K562 (cell line): ENCODE results near the gene UBXN2A. TPM values are rescaled to one million over a fixed set of nuclear protein-coding genes. Genes with fewer than 3 reads are reported as not detected.

Experiments
- ATAC-seq: fragments of 200-7000 bp; cut with Tn5 transposase; 3 replicates; pipeline ENCODE4 v1.9.1; 2020; ENCODE audit warnings: moderate library complexity
- BruUV-seq: library from RNA; stranded (reverse); fragments of 400-500 nt; replicated peaks from 2 replicates; lab custom pipeline; 2021; lab: Mats Ljungman, UMichigan
- CTCF ChIA-PET: fragments of 300-600 bp; formaldehyde crosslinking; extraction: SDS; loops from one replicate; lab custom pipeline; 2021; ENCODE audit warnings: low intra/inter-chr PET ratio; lab: Yijun Ruan, JAX
- POLR2A ChIA-PET: fragments of 300-600, 350-650 bp; sonication (Branson Sonifier 250); formaldehyde crosslinking; extraction: SDS; loops from one replicate; lab custom pipeline; 2021; ENCODE audit warnings: antibody characterized with exemption, inconsistent platforms; lab: Yijun Ruan, JAX
- DNase-seq, 4 experiments: peaks; one replicate each; pipeline versions ENCODE4 v3.0.0 to v3.0.0-alpha.2; 2011 to 2018; ENCODE audit warnings: low spot score in 3 of 4, mixed read lengths in 3 of 4; ENCODE audit errors: extremely low read depth in 1 of 4
- FAIRE-seq: peaks from 2 replicates; lab custom pipeline; 2011; peaks lifted over from hg19 to GRCh38; lab: Jason Lieb, UNC
- H2AFZ ChIP-seq: 2 replicates; pipeline ENCODE4 v1.6.0; 2011; ENCODE audit warnings: low read depth, low read length, control low read depth, inconsistent platforms
- H3K27ac ChIP-seq: fragments of 200-600 bp; 3 replicates; pipeline ENCODE4 v1.8.0; 2011; ENCODE audit warnings: low read depth, mild to moderate bottlenecking, control low read depth, inconsistent platforms, low read length, moderate library complexity, mixed read lengths; ENCODE audit errors: extremely low read depth
- H3K27me3 ChIP-seq, 2 experiments: fragments of 300-600 bp in 1 of 2; 2 replicates in 1 of 2; 3 replicates in 1 of 2; pipeline versions ENCODE4 v1.6.0 to v1.8.0; 2011; ENCODE audit warnings: inconsistent platforms in 2 of 2, low read length in 2 of 2, mild to moderate bottlenecking in 1 of 2, mixed read lengths in 1 of 2, moderate library complexity in 1 of 2; ENCODE audit not compliant: control insufficient read depth in 2 of 2, insufficient read depth in 2 of 2
- H3K36me3 ChIP-seq: fragments of 300-600 bp; 3 replicates; pipeline ENCODE4 v1.8.0; 2011; ENCODE audit warnings: mild to moderate bottlenecking, low read length, inconsistent platforms; ENCODE audit not compliant: control insufficient read depth, insufficient read depth
- H3K4me1 ChIP-seq, 2 experiments: fragments of 200-600 bp in 1 of 2; replicated peaks in 1 of 2; 2 replicates in 1 of 2; 3 replicates in 1 of 2; pipeline versions ENCODE4 v1.5.1 to v1.8.0; 2011; ENCODE audit warnings: inconsistent platforms in 2 of 2, low read length in 2 of 2, mild to moderate bottlenecking in 1 of 2, mixed read lengths in 1 of 2, moderate library complexity in 1 of 2; ENCODE audit not compliant: control insufficient read depth in 2 of 2, insufficient read depth in 2 of 2
- H3K4me2 ChIP-seq: 2 replicates; pipeline ENCODE4 v1.6.1; 2011; ENCODE audit warnings: low read length, control low read depth, inconsistent platforms, mixed read lengths; ENCODE audit not compliant: insufficient read depth
- H3K4me3 ChIP-seq: fragments of 200-600 bp; sonication (generic), shearing (Covaris generic); 2 replicates; pipeline ENCODE4 v1.5.1; 2016; ENCODE audit warnings: control low read depth, inconsistent platforms
- H3K79me2 ChIP-seq: fragments of 200-600 bp; 3 replicates; pipeline ENCODE4 v1.8.0; 2011; ENCODE audit warnings: low read length, inconsistent platforms; ENCODE audit not compliant: control insufficient read depth, insufficient read depth
- H3K9ac ChIP-seq, 2 experiments: 2 replicates each; pipeline versions ENCODE4 v1.6.0 to v1.6.1; 2011; ENCODE audit warnings: low read depth in 2 of 2, low read length in 2 of 2, control low read depth in 1 of 2, inconsistent platforms in 1 of 2, mild to moderate bottlenecking in 1 of 2, mixed read lengths in 1 of 2; ENCODE audit not compliant: insufficient read depth in 1 of 2
- H3K9me1 ChIP-seq: one replicate; pipeline ENCODE4 v1.6.0; 2011; ENCODE audit warnings: inconsistent platforms, mild to moderate bottlenecking, low read length, moderate library complexity; ENCODE audit not compliant: control insufficient read depth, insufficient read depth
- H3K9me3 ChIP-seq: replicated peaks from 2 replicates; pipeline ENCODE4 v1.5.1; 2011; ENCODE audit warnings: low read depth, low read length, inconsistent platforms; ENCODE audit not compliant: control insufficient read depth, insufficient read depth
- H4K20me1 ChIP-seq: replicated peaks from 2 replicates; pipeline ENCODE4 v1.6.1; 2011; ENCODE audit warnings: low read length, inconsistent platforms, mixed read lengths; ENCODE audit not compliant: control insufficient read depth, insufficient read depth
- BMI1 ChIP-seq: fragments of 150-350 bp; IDR thresholded peaks from 2 replicates; pipeline ENCODE4 v1.6.1; 2014; ENCODE audit warnings: low read length
- BRD4 ChIP-seq: fragments of 200-600 bp; sonication (generic); IDR thresholded peaks from 2 replicates; pipeline ENCODE4 v1.6.1; 2017; ENCODE audit warnings: inconsistent platforms
- C11orf30 ChIP-seq: fragments of 450-650 bp; IDR thresholded peaks from 2 replicates; pipeline ENCODE4 v1.6.1; 2016; ENCODE audit warnings: low read depth, mild to moderate bottlenecking
- CREB3 ChIP-seq: fragments of 450-650 bp; conservative IDR thresholded peaks from 2 replicates; pipeline ENCODE4 v1.6.1; 2016; ENCODE audit warnings: missing genetic modification characterization, low read depth, mild to moderate bottlenecking, missing compliant biosample characterization, moderate library complexity
- CTBP1 ChIP-seq: fragments of 450-650 bp; IDR thresholded peaks from 2 replicates; pipeline ENCODE4 v1.6.1; 2016; ENCODE audit warnings: borderline replicate concordance
- E2F5 ChIP-seq: sonication (generic); formaldehyde crosslinking; IDR thresholded peaks from 2 replicates; pipeline ENCODE4 v1.8.0; 2022; ENCODE audit warnings: mild to moderate bottlenecking, missing genetic modification reagents
- MAFF ChIP-seq: IDR thresholded peaks from 2 replicates; pipeline ENCODE4 v1.6.1; 2012; ENCODE audit warnings: low read length, improper control_type of control experiment
- MAFG ChIP-seq: fragments of 450-650 bp; conservative IDR thresholded peaks from 2 replicates; pipeline ENCODE4 v1.6.1; 2016; ENCODE audit warnings: missing genetic modification characterization, missing compliant biosample characterization
- MAFK ChIP-seq: IDR thresholded peaks from 2 replicates; pipeline ENCODE4 v1.6.1; 2011; ENCODE audit warnings: low read length, improper control_type of control experiment
- MEIS2 ChIP-seq: fragments of 450-650 bp; IDR thresholded peaks from 2 replicates; pipeline ENCODE4 v1.6.1; 2014; ENCODE audit warnings: mild to moderate bottlenecking; ENCODE audit not compliant: partially characterized antibody
- SPI1 ChIP-seq: IDR thresholded peaks from 2 replicates; pipeline ENCODE4 v1.6.1; 2011; ENCODE audit warnings: low read depth, low read length, control low read depth, borderline replicate concordance
- TGIF2 ChIP-seq: sonication (generic); formaldehyde crosslinking; IDR thresholded peaks from 2 replicates; pipeline ENCODE4 v1.8.1; 2022; ENCODE audit warnings: mild to moderate bottlenecking, missing genetic modification reagents, moderate library complexity
- YBX1 ChIP-seq: fragments of 450-650 bp; IDR thresholded peaks from 2 replicates; pipeline ENCODE4 v1.7.1; 2016; ENCODE audit warnings: mild to moderate bottlenecking
- ZNF197 ChIP-seq: fragments of 200-800 bp; sonication (Bioruptor generic); IDR thresholded peaks from 2 replicates; pipeline ENCODE4 v1.6.1; 2016; ENCODE audit warnings: low read depth, missing genetic modification characterization, missing compliant biosample characterization
- ZNF316 ChIP-seq: fragments of 450-650 bp; IDR thresholded peaks from 2 replicates; pipeline ENCODE4 v1.6.1; 2016
- ZNF592 ChIP-seq: fragments of 450-650 bp; IDR thresholded peaks from 2 replicates; pipeline ENCODE4 v1.6.1; 2017; ENCODE audit warnings: antibody characterized with exemption, mild to moderate bottlenecking
- ZNF766 ChIP-seq: fragments of 200-800 bp; sonication (Bioruptor generic); conservative IDR thresholded peaks from 2 replicates; pipeline ENCODE4 v1.6.1; 2016; ENCODE audit warnings: missing genetic modification characterization, missing compliant biosample characterization
- WGBS: fragments of 100-300 bp; shearing (Covaris generic); methylation state at CpG from one replicate; pipeline ENCODE4 v1.1.6; 2016; ENCODE audit warnings: low coverage, mixed read lengths; ENCODE audit not compliant: insufficient coverage; ENCODE audit errors: missing lambda C conversion rate; 5-methylcytosine and 5-hydroxymethylcytosine counted together
- in situ Hi-C: fragments of 300-500 bp; cut with MboI; formaldehyde crosslinking; loops from 4 replicates; pipeline ENCODE4 v1.15.0; 2018; ENCODE audit warnings: inconsistent platforms, mixed read lengths
- intact Hi-C: fragments of 100-400 bp; cut with micrococcal nuclease; formaldehyde crosslinking; loops from 2 replicates; pipeline ENCODE4 v1.14.2; 2022
- polyA plus RNA-seq, 8 experiments: library from polyadenylated mRNA; depleted of rRNA in 4 of 8; stranded (reverse) in 5 of 8; unstranded in 3 of 8; fragments of >200 nt; fragmentation: Nextera tagmentation in 2 of 8; fragmentation: Illumina TruSeq in 1 of 8; extraction: Ambion mirVana in 2 of 8; extraction: Trizol in 1 of 8; gene quantifications; 2 replicates each; pipeline versions ENCODE4 v1.2.1 to v1.2.3, GENCODE V29; 2011 to 2014; ENCODE audit warnings: inconsistent platforms in 1 of 8, missing spikeins in 1 of 8
- total RNA-seq, 7 experiments: library from RNA; depleted of rRNA in 6 of 7; stranded (reverse); fragments of >200 nt in 6 of 7; fragmentation: Illumina TruSeq in 2 of 7; extraction: Trizol in 2 of 7; gene quantifications; 2 replicates each; pipeline versions ENCODE4 v1.2.1 to v1.2.3, GENCODE V29; 2011 to 2021; ENCODE audit warnings: low replicate concordance in 1 of 7

UBXN2A gene
- total and polyA plus RNA-seq, 9 of the 15 experiments (the other 6 are each of a cell fraction or from before 2014, with no cell fraction given), result 3.4 to 25.6 (median 16.0) TPM

GRCh38 chr2:24012521-24013188 lies 72.4 kb downstream of the UBXN2A start:
- peak overlapping the region; percentile 99 for H3K27ac ChIP-seq
- no TSS peak for BruUV-seq
- no peaks in the 10 kb centered on the region; the same call in 1 of the 2 replicates for H4K20me1 ChIP-seq
- DNase-seq (no peak), FAIRE-seq (peak; percentile 29), ATAC-seq (no peak)
- WGBS, result 43% methylated on average over 9 of the region's 9 CpGs
- H3K79me2 ChIP-seq, result peaks cover 46% of the 10 kb centered on the region
- H3K4me2 ChIP-seq, result peak overlapping the region; percentile 93
- peak overlapping the region; percentile 63 to 95; a peak in 3 of 4 replicates for H3K9ac ChIP-seq
- H3K9me3 ChIP-seq, result no peaks in the 10 kb centered on the region
- ChIA-PET POLR2A (interaction anchor here (0.7 to 2.1 kb wide), 6 partner anchors 8 to 78 kb away, joined by 3 to 5 read pairs (median 4); no protein-coding TSS in a partner anchor), CTCF (no interaction called here)
- H3K4me1 ChIP-seq, result peaks cover 43 to 64% of the 10 kb centered on the region in 2 experiments
- no peak overlapping the region for H3K4me3 ChIP-seq
- H3K27me3 ChIP-seq, result no peaks in the 10 kb centered on the region
- intact Hi-C loops (loop anchor here (5.0 to 10.0 kb wide), 2 partner anchors 70 to 188 kb away; partner anchors contain the start of gene UBXN2A), in situ Hi-C loops (no loop called here)
- H3K36me3 ChIP-seq, result peaks cover 22% of the 10 kb centered on the region
- peak overlapping the region; percentile 0; the same call in 1 of the 2 replicates for H2AFZ ChIP-seq
- H3K9me1 ChIP-seq, result no peaks in the 10 kb centered on the region
- TF ChIP-seq SPI1, result peak; percentile 76
- 0 out of 2 replicates have a peak, but pooled peaks have one; percentile 44 for TF ChIP-seq CREB3
- no peak for TF ChIP-seq TGIF2 (CRISPR knock-in tag)
- TF ChIP-seq MAFK, result peak; percentile 52; the same call in 1 of the 2 replicates
- no peak for TF ChIP-seq ZNF766
- TF ChIP-seq CTBP1, result 0 out of 2 replicates have a peak, but pooled peaks have one; percentile 31
- 0 out of 2 replicates have a peak, but pooled peaks have one; percentile 57 for TF ChIP-seq E2F5
- TF ChIP-seq ZNF197 (CRISPR knock-in tag), result 0 out of 2 replicates have a peak, but pooled peaks have one; percentile 31
- no peak for TF ChIP-seq YBX1
- TF ChIP-seq MAFG (tag), result peak; percentile 36
- TF ChIP-seq MEIS2, result peak; percentile 12
- TF ChIP-seq MAFF, result peak; percentile 44; the same call in 1 of the 2 replicates
- TF ChIP-seq ZNF592, result peak; percentile 46; the same call in 1 of the 2 replicates
- TF ChIP-seq ZNF316, result peak; percentile 73
- no peak for TF ChIP-seq BRD4
- no peak for TF ChIP-seq BMI1
- TF ChIP-seq C11orf30, result peak; percentile 68; the same call in 1 of the 2 replicates
